HG03060 (cell line): ENCODE data around the gene NECTIN4.

Experiments
- ATAC-seq: cut with Tn5 transposase; IDR thresholded peaks from one replicate; pipeline ENCODE4 v1.9.1; 2021; ENCODE audit warnings: low read depth, moderate number of reproducible peaks; ENCODE audit not compliant: unreplicated experiment

NECTIN4 gene

GRCh38 chr1:161083748-161084596 lies 5.4 kb downstream of the NECTIN4 start:
- no peak for ATAC-seq

- no peak for ATAC-seq
Observed at GRCh38 chr1:161082996-161083747, 6.2 kb downstream of the NECTIN4 start.

GRCh38 chr1:161082483-161082882 lies 6.9 kb downstream of the NECTIN4 start:
- no peak for ATAC-seq

GRCh38 chr1:161081519-161081918 lies 7.8 kb downstream of the NECTIN4 start:
- no peak for ATAC-seq

- no peak for ATAC-seq
Observed at GRCh38 chr1:161080441-161081405, 8.6 kb downstream of the NECTIN4 start.

- no peak for ATAC-seq
Observed at GRCh38 chr1:161079436-161080110, 9.8 kb downstream of the NECTIN4 start.

- no peak for ATAC-seq
Observed at GRCh38 chr1:161077426-161077825, 11.9 kb downstream of the NECTIN4 start.

GRCh38 chr1:161076410-161076809 lies 12.9 kb downstream of the NECTIN4 start:
- ATAC-seq: no peak

- no peak for ATAC-seq
Observed at GRCh38 chr1:161074676-161075368, 14.5 kb downstream of the NECTIN4 start.

- no peak for ATAC-seq
Observed at GRCh38 chr1:161073474-161074121, 15.8 kb downstream of the NECTIN4 start.

GRCh38 chr1:161072751-161073449 lies 16.5 kb downstream of the NECTIN4 start:
- ATAC-seq: no peak

- ATAC-seq: no peak
Observed at GRCh38 chr1:161071886-161072371, 17.4 kb downstream of the NECTIN4 start.

GRCh38 chr1:161070761-161071160 lies 18.6 kb downstream of the NECTIN4 start:
- no peak for ATAC-seq

GRCh38 chr1:161069731-161070270 lies 19.6 kb downstream of the NECTIN4 start, which contains the start of gene ARHGAP30:
TSS of gene ARHGAP30 (minus strand) at chr1:161069891. CDS start at chr1:161069624, 267 bp downstream.
- ATAC-seq: peak; percentile 76

- no peak for ATAC-seq
Observed at GRCh38 chr1:161069241-161069640, 20.1 kb downstream of the NECTIN4 start.

GRCh38 chr1:161068306-161069234 lies 20.8 kb downstream of the NECTIN4 start:
- no peak for ATAC-seq

GRCh38 chr1:161066694-161067093 lies 22.7 kb downstream of the NECTIN4 start:
- no peak for ATAC-seq
